ENCODE data around the gene SSTR3. TPM values are rescaled to one million over a fixed set of nuclear protein-coding genes. Genes with fewer than 3 reads are reported as not detected.

The SSTR3 gene
- total and polyA plus RNA-seq, 2 donors (not counting 1 experiment from before 2014, with no cell fraction given): 0.64 to 0.98 TPM

DNA sequence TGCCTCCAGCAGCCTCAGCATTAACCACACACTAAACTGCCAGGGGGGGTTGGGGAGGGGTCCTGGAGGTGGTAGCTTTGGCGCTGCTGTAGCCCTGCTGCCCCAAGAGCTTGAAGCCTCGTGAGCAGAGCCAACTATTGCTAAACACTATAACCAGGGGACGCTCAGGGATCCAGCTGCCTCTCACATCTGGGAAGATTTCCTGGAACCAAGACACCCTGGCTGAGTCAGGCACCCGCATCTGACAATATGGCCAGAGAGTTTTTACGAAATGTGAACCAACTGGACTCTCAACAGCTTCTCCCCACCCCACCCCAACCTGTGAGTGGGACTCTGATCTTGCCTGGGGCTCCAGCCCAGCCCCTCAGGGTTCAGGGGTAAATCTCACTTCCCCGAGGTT, 38.6 kb downstream of the SSTR3 start:
- Mint-ChIP-seq H3K4me3 (no peak overlapping the region), H3K27me3 (peaks cover 30% of the 10 kb centered on the region), H3K27ac (no peak overlapping the region), H3K4me1 (peaks cover 13% of the 10 kb centered on the region), H3K9me3 (ENCODE audit: insufficient read depth) (no peaks in the 10 kb centered on the region)
- Histone ChIP-seq H3K9ac (ENCODE audit: low read length) (no peak overlapping the region), H3K4me2 (replicated peaks; ENCODE audit: low read depth, low read length, poor library complexity, severe bottlenecking) (no peak overlapping the region), H3K4me1 (ENCODE audit: control insufficient read depth in 2 of 2, insufficient read depth in 2 of 2, low read length in 2 of 2) (peaks cover 11 to 15% of the 10 kb centered on the region in 2 donors), H4K20me1 (ENCODE audit: control insufficient read depth, insufficient read depth, low read length, poor library complexity, severe bottlenecking) (no peaks in the 10 kb centered on the region), H3K9me3 (ENCODE audit: control extremely low read depth in 1 of 3, control insufficient read depth in 2 of 3, insufficient read depth in 1 of 3, low read length in 2 of 3) (peaks cover 0 to 5% (median 0%) of the 10 kb centered on the region in 3 donors), H3K27ac (ENCODE audit: low read length in 2 of 2) (no peak overlapping the region), H3K4me3 (ENCODE audit: control extremely low read depth in 1 of 5, extremely low read depth in 1 of 5, insufficient read depth in 1 of 5, low read depth in 2 of 5, low read length in 4 of 5) (no peak overlapping the region), H3K27me3 (replicated peaks in 1 of 4; ENCODE audit: control extremely low read depth in 1 of 4, control insufficient read depth in 3 of 4, insufficient read depth in 4 of 4, low read length in 3 of 4) (peaks cover 0 to 19% (median 0%) of the 10 kb centered on the region in 4 experiments), H3K79me2 (ENCODE audit: control insufficient read depth, insufficient read depth, low read length) (no peaks in the 10 kb centered on the region), H3K36me3 (replicated peaks in 1 of 2; ENCODE audit: control extremely low read depth in 1 of 2, control insufficient read depth in 1 of 2, extremely low read depth in 1 of 2, insufficient read depth in 2 of 2, low read length in 1 of 2) (no peaks in the 10 kb centered on the region), H2AFZ (ENCODE audit: insufficient read depth, low read depth, low read length, poor library complexity, severe bottlenecking) (no peak overlapping the region)
- CTCF ChIA-PET: interaction anchor here (0.7 to 1.4 kb wide), 3 partner anchors 13 to 199 kb away, joined by 3 to 4 read pairs (median 3); no protein-coding TSS in a partner anchor
- intact Hi-C loops (cut with micrococcal nuclease): no loop called here
- POLR2A ChIA-PET: no interaction called here
- no peak for TF ChIP-seq EZH2 (IDR thresholded peaks at IDR 0.05; ENCODE audit: borderline replicate concordance, insufficient read depth, low read depth, low read length, poor library complexity, severe bottlenecking)
- TF ChIP-seq, protein P1, sequence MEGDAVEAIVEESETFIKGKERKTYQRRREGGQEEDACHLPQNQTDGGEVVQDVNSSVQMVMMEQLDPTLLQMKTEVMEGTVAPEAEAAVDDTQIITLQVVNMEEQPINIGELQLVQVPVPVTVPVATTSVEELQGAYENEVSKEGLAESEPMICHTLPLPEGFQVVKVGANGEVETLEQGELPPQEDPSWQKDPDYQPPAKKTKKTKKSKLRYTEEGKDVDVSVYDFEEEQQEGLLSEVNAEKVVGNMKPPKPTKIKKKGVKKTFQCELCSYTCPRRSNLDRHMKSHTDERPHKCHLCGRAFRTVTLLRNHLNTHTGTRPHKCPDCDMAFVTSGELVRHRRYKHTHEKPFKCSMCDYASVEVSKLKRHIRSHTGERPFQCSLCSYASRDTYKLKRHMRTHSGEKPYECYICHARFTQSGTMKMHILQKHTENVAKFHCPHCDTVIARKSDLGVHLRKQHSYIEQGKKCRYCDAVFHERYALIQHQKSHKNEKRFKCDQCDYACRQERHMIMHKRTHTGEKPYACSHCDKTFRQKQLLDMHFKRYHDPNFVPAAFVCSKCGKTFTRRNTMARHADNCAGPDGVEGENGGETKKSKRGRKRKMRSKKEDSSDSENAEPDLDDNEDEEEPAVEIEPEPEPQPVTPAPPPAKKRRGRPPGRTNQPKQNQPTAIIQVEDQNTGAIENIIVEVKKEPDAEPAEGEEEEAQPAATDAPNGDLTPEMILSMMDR (IDR thresholded peaks at IDR 0.05): no peak
- 100% methylated on average over 3 of the region's 6 CpGs for WGBS (ENCODE audit: insufficient coverage)
- ATAC-seq (ENCODE audit: low read depth): no peak
- DNase-seq: no peak

Measured in B cell (primary cell).